ENCODE data around the gene TRAPPC1.

GRCh38 chr17:7885367-7886226 lies 46.1 kb downstream of the TRAPPC1 start:
- TF ChIP-seq CTCF (IDR thresholded peaks at IDR 0.05; ENCODE audit: insufficient read depth, low read length, poor library complexity, severe bottlenecking) (no peak), EZH2phosphoT487 (conservative IDR thresholded peaks at IDR 0.05; ENCODE audit: low read length) (no peak)

Measured in SU-DHL-6 (cell line).